GM18499 (cell line): ENCODE data around the gene DGCR8.
A peak's percentile ranks its signal among the peaks of the same experiment; 100 is the strongest.

Experiments
- ATAC-seq: cut with Tn5 transposase; IDR thresholded peaks from one replicate; pipeline ENCODE4 v1.9.1; 2021; ENCODE audit warnings: moderate number of reproducible peaks; ENCODE audit not compliant: insufficient read depth, unreplicated experiment

DGCR8 gene

GRCh38 chr22:20107951-20108756 is 28.1 kb downstream of the DGCR8 start:
- no peak for ATAC-seq

GRCh38 chr22:20108757-20109230 is 28.8 kb downstream of the DGCR8 start:
- ATAC-seq: no peak

GRCh38 chr22:20109411-20110358 is 29.6 kb downstream of the DGCR8 start:
- ATAC-seq: no peak

GRCh38 chr22:20110359-20110985 is 30.4 kb downstream of the DGCR8 start:
- no peak for ATAC-seq

- ATAC-seq: no peak
Observed at GRCh38 chr22:20111045-20111688, 31.1 kb downstream of the DGCR8 start.

GRCh38 chr22:20111689-20112622 is 31.9 kb downstream of the DGCR8 start:
- ATAC-seq: no peak

- ATAC-seq: no peak
Observed at GRCh38 chr22:20112623-20113511, 32.8 kb downstream of the DGCR8 start.

- ATAC-seq: no peak
Observed at GRCh38 chr22:20113551-20114310, 33.7 kb downstream of the DGCR8 start.

GRCh38 chr22:20114506-20115475 is 34.8 kb downstream of the DGCR8 start:
- ATAC-seq: no peak

- ATAC-seq: no peak
Observed at GRCh38 chr22:20115691-20116375, 35.8 kb downstream of the DGCR8 start, which contains the start of gene RANBP1. RANBP1 (plus strand) TSS chr22:20116104; CDS start chr22:20116185, 81 bp downstream.

- no peak for ATAC-seq
Observed at GRCh38 chr22:20116376-20116950, 36.4 kb downstream of the DGCR8 start.

GRCh38 chr22:20116951-20117632 is 37.1 kb downstream of the DGCR8 start, which contains the start of gene TRMT2A:
TRMT2A (minus strand) TSS chr22:20117226; CDS start chr22:20116906, 320 bp downstream.
- peak; percentile 61 for ATAC-seq

GRCh38 chr22:20117633-20118299 is 37.7 kb downstream of the DGCR8 start:
- ATAC-seq: no peak
